ENCODE results near the gene LAPTM4A.

DNA sequence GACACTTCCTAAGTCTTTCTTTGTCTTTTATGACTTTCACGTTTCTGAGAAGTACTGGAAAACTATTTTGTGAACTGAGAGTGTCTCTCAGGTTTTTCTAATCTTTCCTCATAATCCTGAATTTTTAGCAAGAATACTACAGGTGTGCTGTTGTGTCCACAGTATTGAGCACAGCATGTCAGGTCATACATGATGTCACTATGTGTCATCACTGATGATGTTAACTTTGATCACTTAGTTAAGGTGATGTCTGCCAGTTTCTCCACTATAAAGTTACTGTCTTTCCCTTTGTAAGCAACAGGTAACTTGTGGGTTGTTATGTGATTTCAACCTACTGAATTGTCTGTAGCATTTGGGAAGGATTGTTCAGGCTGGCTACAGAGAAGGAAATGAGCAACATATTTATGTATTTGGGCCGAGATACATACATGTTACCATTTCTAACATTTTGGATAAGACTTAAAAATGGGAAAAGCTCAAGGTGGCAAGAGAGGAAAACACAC lies 50.0 kb downstream of the LAPTM4A start:
- TF ChIP-seq SIN3A (IDR thresholded peaks at IDR 0.05; ENCODE audit: borderline replicate concordance, insufficient read depth, low read length), result no peak
- TF ChIP-seq POLR2AphosphoS5 (IDR thresholded peaks at IDR 0.05; ENCODE audit: low read depth, low read length), result no peak
- TF ChIP-seq, protein P1, sequence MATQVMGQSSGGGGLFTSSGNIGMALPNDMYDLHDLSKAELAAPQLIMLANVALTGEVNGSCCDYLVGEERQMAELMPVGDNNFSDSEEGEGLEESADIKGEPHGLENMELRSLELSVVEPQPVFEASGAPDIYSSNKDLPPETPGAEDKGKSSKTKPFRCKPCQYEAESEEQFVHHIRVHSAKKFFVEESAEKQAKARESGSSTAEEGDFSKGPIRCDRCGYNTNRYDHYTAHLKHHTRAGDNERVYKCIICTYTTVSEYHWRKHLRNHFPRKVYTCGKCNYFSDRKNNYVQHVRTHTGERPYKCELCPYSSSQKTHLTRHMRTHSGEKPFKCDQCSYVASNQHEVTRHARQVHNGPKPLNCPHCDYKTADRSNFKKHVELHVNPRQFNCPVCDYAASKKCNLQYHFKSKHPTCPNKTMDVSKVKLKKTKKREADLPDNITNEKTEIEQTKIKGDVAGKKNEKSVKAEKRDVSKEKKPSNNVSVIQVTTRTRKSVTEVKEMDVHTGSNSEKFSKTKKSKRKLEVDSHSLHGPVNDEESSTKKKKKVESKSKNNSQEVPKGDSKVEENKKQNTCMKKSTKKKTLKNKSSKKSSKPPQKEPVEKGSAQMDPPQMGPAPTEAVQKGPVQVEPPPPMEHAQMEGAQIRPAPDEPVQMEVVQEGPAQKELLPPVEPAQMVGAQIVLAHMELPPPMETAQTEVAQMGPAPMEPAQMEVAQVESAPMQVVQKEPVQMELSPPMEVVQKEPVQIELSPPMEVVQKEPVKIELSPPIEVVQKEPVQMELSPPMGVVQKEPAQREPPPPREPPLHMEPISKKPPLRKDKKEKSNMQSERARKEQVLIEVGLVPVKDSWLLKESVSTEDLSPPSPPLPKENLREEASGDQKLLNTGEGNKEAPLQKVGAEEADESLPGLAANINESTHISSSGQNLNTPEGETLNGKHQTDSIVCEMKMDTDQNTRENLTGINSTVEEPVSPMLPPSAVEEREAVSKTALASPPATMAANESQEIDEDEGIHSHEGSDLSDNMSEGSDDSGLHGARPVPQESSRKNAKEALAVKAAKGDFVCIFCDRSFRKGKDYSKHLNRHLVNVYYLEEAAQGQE (IDR thresholded peaks at IDR 0.05; ENCODE audit: insufficient read depth in 1 of 2, low read depth in 2 of 2, low read length in 2 of 2), result no peak
- no peak for TF ChIP-seq FOXP2 (optimal IDR thresholded peaks at IDR 0.05; ENCODE audit: borderline replicate concordance, extremely low read depth, extremely low read length, insufficient read depth)
